ENCODE measurements around the gene EMSY.

The EMSY gene

GRCh38 chr11:76560219-76560618 lies 115.4 kb downstream of the EMSY start:
- DNase-seq (ENCODE audit: low read depth in 1 of 2, low spot score in 1 of 2), result no peak
- TF ChIP-seq SPI1 (IDR thresholded peaks at IDR 0.05; ENCODE audit: borderline replicate concordance, low read depth) (no peak), GABPA (IDR thresholded peaks at IDR 0.05; ENCODE audit: low read depth) (no peak), CTCF (IDR thresholded peaks at IDR 0.05; ENCODE audit: insufficient read depth, low read length) (no peak), POLR2AphosphoS5 (IDR thresholded peaks at IDR 0.05; ENCODE audit: low read depth) (no peak)
- TF ChIP-seq, protein P1, sequence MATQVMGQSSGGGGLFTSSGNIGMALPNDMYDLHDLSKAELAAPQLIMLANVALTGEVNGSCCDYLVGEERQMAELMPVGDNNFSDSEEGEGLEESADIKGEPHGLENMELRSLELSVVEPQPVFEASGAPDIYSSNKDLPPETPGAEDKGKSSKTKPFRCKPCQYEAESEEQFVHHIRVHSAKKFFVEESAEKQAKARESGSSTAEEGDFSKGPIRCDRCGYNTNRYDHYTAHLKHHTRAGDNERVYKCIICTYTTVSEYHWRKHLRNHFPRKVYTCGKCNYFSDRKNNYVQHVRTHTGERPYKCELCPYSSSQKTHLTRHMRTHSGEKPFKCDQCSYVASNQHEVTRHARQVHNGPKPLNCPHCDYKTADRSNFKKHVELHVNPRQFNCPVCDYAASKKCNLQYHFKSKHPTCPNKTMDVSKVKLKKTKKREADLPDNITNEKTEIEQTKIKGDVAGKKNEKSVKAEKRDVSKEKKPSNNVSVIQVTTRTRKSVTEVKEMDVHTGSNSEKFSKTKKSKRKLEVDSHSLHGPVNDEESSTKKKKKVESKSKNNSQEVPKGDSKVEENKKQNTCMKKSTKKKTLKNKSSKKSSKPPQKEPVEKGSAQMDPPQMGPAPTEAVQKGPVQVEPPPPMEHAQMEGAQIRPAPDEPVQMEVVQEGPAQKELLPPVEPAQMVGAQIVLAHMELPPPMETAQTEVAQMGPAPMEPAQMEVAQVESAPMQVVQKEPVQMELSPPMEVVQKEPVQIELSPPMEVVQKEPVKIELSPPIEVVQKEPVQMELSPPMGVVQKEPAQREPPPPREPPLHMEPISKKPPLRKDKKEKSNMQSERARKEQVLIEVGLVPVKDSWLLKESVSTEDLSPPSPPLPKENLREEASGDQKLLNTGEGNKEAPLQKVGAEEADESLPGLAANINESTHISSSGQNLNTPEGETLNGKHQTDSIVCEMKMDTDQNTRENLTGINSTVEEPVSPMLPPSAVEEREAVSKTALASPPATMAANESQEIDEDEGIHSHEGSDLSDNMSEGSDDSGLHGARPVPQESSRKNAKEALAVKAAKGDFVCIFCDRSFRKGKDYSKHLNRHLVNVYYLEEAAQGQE (IDR thresholded peaks at IDR 0.05; ENCODE audit: insufficient replicate concordance, low read depth), result no peak
- Histone ChIP-seq H3K4me3 (replicated peaks; ENCODE audit: insufficient read depth, low read length) (no peak overlapping the region), H3K27me3 (ENCODE audit: insufficient read depth, poor library complexity, severe bottlenecking) (no peaks in the 10 kb centered on the region), H3K27ac (replicated peaks) (no peak overlapping the region)

DNA sequence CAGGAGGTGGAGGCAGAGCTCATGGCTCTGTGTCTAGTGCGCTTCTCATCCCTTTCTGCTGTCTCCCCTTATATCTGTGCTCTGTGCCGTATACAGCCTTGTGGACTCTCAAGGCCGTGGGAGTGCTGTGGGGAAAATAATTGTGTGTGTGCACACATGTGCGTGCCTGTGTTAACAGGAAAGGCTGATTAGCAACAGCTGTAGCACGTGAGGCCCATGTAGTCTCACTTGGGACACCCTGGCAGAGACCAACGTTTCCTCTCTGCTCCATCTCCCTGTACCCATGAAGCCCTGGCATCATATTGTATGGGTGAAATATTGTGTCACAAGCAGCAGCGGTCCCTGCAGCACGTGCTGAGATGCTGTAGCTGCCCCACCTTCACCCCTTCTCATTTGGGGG lies 116.4 kb downstream of the EMSY start:
- no peak for DNase-seq (ENCODE audit: low read depth in 1 of 2, low spot score in 1 of 2)
- no peak overlapping the region for H3K27ac ChIP-seq (replicated peaks)
- TF ChIP-seq POLR2AphosphoS5 (IDR thresholded peaks at IDR 0.05; ENCODE audit: low read depth) (no peak), CTCF (IDR thresholded peaks at IDR 0.05; ENCODE audit: insufficient read depth, low read length) (no peak), GABPA (IDR thresholded peaks at IDR 0.05; ENCODE audit: low read depth) (no peak), SPI1 (IDR thresholded peaks at IDR 0.05; ENCODE audit: borderline replicate concordance, low read depth) (no peak)
- TF ChIP-seq, protein P1 (IDR thresholded peaks at IDR 0.05; ENCODE audit: insufficient replicate concordance, low read depth), result no peak

DNA sequence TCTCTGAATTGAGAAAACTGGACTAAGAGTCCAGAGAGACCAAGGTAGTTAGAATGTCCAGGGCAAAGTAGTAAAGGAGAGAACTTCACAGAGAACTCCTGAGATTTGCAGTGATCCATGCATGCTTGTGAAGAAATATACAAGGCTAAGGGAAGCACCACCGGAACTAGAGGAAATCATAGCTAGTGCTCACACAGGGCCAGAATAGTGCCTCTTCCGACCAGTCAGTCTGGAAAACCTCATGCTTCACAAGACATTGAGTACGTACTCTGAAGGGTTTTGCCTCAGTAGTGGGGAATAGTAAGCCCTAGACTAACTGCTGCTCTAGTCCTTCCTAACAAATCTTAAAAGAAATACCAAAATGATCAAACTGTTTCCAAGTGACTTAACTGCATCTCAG lies 117.7 kb downstream of the EMSY start:
- Histone ChIP-seq H3K4me3 (replicated peaks; ENCODE audit: insufficient read depth, low read length) (no peak overlapping the region), H3K27ac (replicated peaks) (no peak overlapping the region), H3K27me3 (ENCODE audit: insufficient read depth, poor library complexity, severe bottlenecking) (no peaks in the 10 kb centered on the region)
- TF ChIP-seq POLR2AphosphoS5 (IDR thresholded peaks at IDR 0.05; ENCODE audit: low read depth), result no peak
- no peak for TF ChIP-seq CTCF (IDR thresholded peaks at IDR 0.05; ENCODE audit: insufficient read depth, low read length)
- no peak for TF ChIP-seq SPI1 (IDR thresholded peaks at IDR 0.05; ENCODE audit: borderline replicate concordance, low read depth)
- TF ChIP-seq, protein P1 (IDR thresholded peaks at IDR 0.05; ENCODE audit: insufficient replicate concordance, low read depth), result no peak
- no peak for TF ChIP-seq GABPA (IDR thresholded peaks at IDR 0.05; ENCODE audit: low read depth)
- DNase-seq (ENCODE audit: low read depth in 1 of 2, low spot score in 1 of 2), result no peak

More for the DNA sequence above, 116.4 kb downstream of the EMSY start:
- Histone ChIP-seq H3K27me3 (ENCODE audit: insufficient read depth, poor library complexity, severe bottlenecking) (no peaks in the 10 kb centered on the region), H3K4me3 (replicated peaks; ENCODE audit: insufficient read depth, low read length) (no peak overlapping the region)

All from HL-60 (cell line).